Testis (tissue), 3 donors: ENCODE results near the gene KLHL7. TPM values are rescaled to one million over a fixed set of nuclear protein-coding genes. Genes with fewer than 3 reads are reported as not detected.

Experiments
- DNase-seq: peaks from one replicate; pipeline ENCODE4 v3.0.0-alpha.2; 2019
- H3K27ac ChIP-seq, 2 donors: fragments of 200-600 bp; sonication (generic); one replicate each; pipeline ENCODE4 v1.5.1; 2019
- H3K27me3 ChIP-seq: fragments of 200-600 bp; sonication (generic); one replicate; pipeline ENCODE4 v1.5.1; 2019
- H3K36me3 ChIP-seq: fragments of 200-600 bp; sonication (generic); one replicate; pipeline ENCODE4 v1.5.1; 2017; ENCODE audit warnings: low read depth; ENCODE audit errors: missing control alignments
- H3K4me1 ChIP-seq: fragments of 200-600 bp; sonication (generic); one replicate; pipeline ENCODE4 v1.5.1; 2019
- H3K4me3 ChIP-seq, 2 donors: fragments of 200-600 bp; sonication (generic); one replicate each; pipeline ENCODE4 v1.5.1; 2017 to 2019
- H3K9me3 ChIP-seq: fragments of 200-600 bp; sonication (generic); one replicate; pipeline ENCODE4 v1.5.1; 2017
- POLR2A ChIP-seq: fragments of 450-650 bp; IDR thresholded peaks from one replicate; pipeline ENCODE4 v1.6.1; 2017; ENCODE audit warnings: antibody characterized with exemption, mild to moderate bottlenecking, moderate library complexity
- WGBS, 2 donors: methylation state at CpG; one replicate each; pipeline ENCODE4 v1.1.5; 2018; 5-methylcytosine and 5-hydroxymethylcytosine counted together
- intact Hi-C: fragments of 100-400 bp; cut with DNase I; formaldehyde crosslinking; loops from one replicate; pipeline ENCODE4 v1.15.1; 2023; ENCODE audit warnings: low total_unique reads
- polyA plus RNA-seq: library from polyadenylated mRNA; stranded (reverse); fragments of 350-450 nt; fragmentation: Illumina TruSeq; extraction: RNeasy Lipid Tissue Mini Kit (QIAGEN cat#74804); gene quantifications from one replicate; pipeline ENCODE4 v1.2.3, GENCODE V29; 2014; ENCODE audit warnings: low read depth, low replicate concordance; ENCODE audit not compliant: insufficient read depth
- total RNA-seq, 2 donors: library from RNA; depleted of rRNA; stranded (reverse); fragments of >200 nt; gene quantifications; one replicate each; pipeline ENCODE4 v1.2.3, GENCODE V29; 2016
- TF ChIP-seq, protein P1 (sequence below), 3 experiments: fragments of 450-650 bp in 2 of 3; fragments of 200-600 bp in 1 of 3; sonication (generic) in 1 of 3; IDR thresholded peaks; one replicate each; pipeline ENCODE4 v1.5.1; 2016 to 2019; ENCODE audit warnings: antibody characterized with exemption in 3 of 3, mild to moderate bottlenecking in 2 of 3, moderate library complexity in 1 of 3

Gene KLHL7
- total and polyA plus RNA-seq, 3 donors from 2014 or later, result 85.3 to 135 (median 113) TPM

DNA sequence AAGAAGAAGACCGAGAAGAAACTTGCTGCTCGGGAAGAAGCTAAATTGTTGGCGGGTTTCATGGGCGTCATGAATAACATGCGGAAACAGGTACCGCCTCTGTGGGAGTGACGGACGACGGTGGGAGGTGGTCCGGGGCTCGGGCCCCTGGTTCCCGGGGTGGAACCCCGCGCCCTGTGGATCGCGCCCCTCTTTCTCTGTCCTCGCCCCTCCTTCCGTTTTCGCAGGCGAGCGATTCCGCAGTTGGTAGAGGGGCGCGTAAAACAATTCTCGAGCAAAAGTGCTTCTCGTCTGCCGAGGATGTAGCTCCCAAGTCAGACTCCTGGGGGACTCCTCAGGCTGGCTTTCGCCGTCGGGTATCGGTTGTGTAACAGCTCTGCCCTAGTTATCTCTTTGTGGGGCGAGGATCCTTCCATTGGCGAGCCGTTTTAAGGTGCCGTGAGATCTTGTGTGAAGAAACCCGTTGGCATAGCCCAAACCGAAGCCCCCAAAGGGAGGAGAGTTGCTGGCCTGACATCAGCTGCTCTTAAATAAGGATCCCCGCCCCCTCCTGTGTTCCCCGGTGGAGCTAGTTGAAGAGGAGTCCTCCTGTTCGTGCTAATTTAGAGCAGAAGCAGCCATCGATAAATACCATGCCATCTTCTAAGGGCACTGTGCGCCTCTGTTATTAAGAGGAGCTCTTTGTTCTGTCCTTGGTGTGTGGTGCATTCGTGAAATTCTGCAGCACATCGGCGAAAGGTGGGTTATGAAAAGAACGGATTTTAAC is 655 bp downstream of the KLHL7 start:
- H3K27me3 ChIP-seq, result no peaks in the 10 kb centered on the region
- H3K27ac ChIP-seq, result peak overlapping the region; percentile 92 to 95
- peak; percentile 75 for DNase-seq
- intact Hi-C loops, result loop anchor here (10.0 kb wide), 1 partner anchor 79 kb away; the partner anchor contains the start of gene NUP42
- WGBS, 2 donors, result 0 to 1% methylated on average over 45 to 46 of the region's 46 CpGs
- peaks cover 6% of the 10 kb centered on the region for H3K4me1 ChIP-seq
- H3K9me3 ChIP-seq, result no peaks in the 10 kb centered on the region
- no peak for TF ChIP-seq POLR2A
- TF ChIP-seq, protein P1, sequence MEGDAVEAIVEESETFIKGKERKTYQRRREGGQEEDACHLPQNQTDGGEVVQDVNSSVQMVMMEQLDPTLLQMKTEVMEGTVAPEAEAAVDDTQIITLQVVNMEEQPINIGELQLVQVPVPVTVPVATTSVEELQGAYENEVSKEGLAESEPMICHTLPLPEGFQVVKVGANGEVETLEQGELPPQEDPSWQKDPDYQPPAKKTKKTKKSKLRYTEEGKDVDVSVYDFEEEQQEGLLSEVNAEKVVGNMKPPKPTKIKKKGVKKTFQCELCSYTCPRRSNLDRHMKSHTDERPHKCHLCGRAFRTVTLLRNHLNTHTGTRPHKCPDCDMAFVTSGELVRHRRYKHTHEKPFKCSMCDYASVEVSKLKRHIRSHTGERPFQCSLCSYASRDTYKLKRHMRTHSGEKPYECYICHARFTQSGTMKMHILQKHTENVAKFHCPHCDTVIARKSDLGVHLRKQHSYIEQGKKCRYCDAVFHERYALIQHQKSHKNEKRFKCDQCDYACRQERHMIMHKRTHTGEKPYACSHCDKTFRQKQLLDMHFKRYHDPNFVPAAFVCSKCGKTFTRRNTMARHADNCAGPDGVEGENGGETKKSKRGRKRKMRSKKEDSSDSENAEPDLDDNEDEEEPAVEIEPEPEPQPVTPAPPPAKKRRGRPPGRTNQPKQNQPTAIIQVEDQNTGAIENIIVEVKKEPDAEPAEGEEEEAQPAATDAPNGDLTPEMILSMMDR (IDR thresholded peaks at IDR 0.05), result no peak
- peak overlapping the region; percentile 89 to 98 for H3K4me3 ChIP-seq
- no peaks in the 10 kb centered on the region for H3K36me3 ChIP-seq

DNA sequence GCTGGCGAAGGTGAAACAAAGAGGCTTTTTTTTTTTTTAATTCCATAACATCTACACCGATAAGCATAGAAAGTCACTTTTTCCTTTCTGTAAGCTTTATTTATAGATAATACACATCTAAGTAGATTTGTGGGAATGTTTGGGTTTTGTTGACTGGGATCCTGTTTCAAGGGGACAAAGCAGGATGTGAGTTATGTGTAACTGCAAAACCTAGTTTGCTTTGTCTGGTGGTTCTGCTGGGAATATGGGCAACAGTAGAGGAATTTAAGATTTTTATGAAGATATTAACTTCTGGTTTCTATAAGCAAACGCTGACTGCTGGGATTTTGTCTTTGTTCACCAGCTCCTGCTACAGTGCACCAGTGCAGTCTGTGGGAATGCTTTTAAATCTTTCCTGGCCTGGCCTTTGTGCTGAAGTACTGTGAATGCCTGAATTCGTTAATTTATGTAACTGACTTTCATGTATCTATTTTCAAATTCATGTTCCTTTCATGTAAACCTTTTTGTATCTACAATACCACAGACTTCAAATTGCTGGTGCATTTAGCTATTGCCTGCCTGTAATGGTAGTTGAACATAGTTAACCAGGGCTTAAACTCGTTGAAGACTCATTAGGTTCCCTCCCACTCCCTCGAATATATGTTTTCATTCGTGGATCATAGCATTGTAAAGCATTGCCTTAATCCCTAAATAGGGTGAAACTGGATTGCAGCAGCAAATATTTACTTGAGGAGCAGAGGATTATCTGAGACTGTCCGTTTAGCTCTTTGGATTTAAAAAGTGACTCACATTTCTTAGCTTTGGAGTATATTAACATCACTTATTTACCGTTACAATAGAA is 1.5 kb downstream of the KLHL7 start:
- intact Hi-C loops, result loop anchor here (10.0 kb wide), 1 partner anchor 78 kb away; the partner anchor contains the start of gene NUP42
- TF ChIP-seq, protein P1 (IDR thresholded peaks at IDR 0.05), result no peak
- no peak for TF ChIP-seq POLR2A

DNA sequence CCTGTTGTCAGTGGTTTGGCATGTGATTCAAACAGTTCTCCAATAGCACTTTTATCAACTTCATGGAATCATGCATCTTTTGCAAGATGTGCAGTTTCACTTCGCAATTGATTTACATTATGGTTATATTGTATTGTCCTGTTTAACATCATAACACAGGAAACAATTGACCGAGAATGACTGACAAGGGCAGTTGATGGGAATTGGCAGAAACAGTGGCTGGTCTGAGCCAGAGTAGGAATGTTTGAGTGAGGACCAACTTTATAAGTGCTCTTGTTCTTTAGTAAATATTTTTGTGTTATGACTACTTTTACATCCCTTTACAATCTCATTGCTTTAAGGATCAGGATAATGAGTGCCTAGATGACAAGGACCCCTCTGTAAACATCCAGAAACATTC is 2.2 kb downstream of the KLHL7 start:
- WGBS, 2 donors, result 51 to 58% methylated on average over 2 of the region's 2 CpGs

More for the DNA sequence above, 1.5 kb downstream of the KLHL7 start:
- Histone ChIP-seq H3K27me3 (no peaks in the 10 kb centered on the region), H3K4me1 (peaks cover 6% of the 10 kb centered on the region), H3K27ac (peak overlapping the region in 1 of 2 donors; percentile 95), H3K36me3 (no peaks in the 10 kb centered on the region), H3K4me3 (peak overlapping the region; percentile 89 to 98), H3K9me3 (no peaks in the 10 kb centered on the region)
- no peak for DNase-seq
- 18 to 22% methylated on average over 9 of the region's 9 CpGs for WGBS, 2 donors

GRCh38 chr7:23108995-23109394 is 3.4 kb downstream of the KLHL7 start:
- DNase-seq, result no peak
- Histone ChIP-seq H3K9me3 (no peaks in the 10 kb centered on the region), H3K36me3 (no peaks in the 10 kb centered on the region), H3K4me1 (peaks cover 6% of the 10 kb centered on the region), H3K4me3 (no peak overlapping the region), H3K27me3 (no peaks in the 10 kb centered on the region), H3K27ac (no peak overlapping the region)
- 91 to 94% methylated on average over 4 of the region's 4 CpGs for WGBS, 2 donors
- intact Hi-C loops, result loop anchor here (10.0 kb wide), 1 partner anchor 76 kb away; the partner anchor contains the start of gene NUP42
- no peak for TF ChIP-seq POLR2A
- TF ChIP-seq, protein P1 (IDR thresholded peaks at IDR 0.05), result no peak

More for the DNA sequence above, 2.2 kb downstream of the KLHL7 start:
- Histone ChIP-seq H3K4me1 (peaks cover 6% of the 10 kb centered on the region), H3K27ac (no peak overlapping the region), H3K9me3 (no peaks in the 10 kb centered on the region), H3K4me3 (peak overlapping the region in 1 of 2 donors; percentile 98), H3K27me3 (no peaks in the 10 kb centered on the region), H3K36me3 (no peaks in the 10 kb centered on the region)
- intact Hi-C loops, result loop anchor here (10.0 kb wide), 1 partner anchor 77 kb away; the partner anchor contains the start of gene NUP42
- TF ChIP-seq POLR2A, result no peak
- TF ChIP-seq, protein P1 (IDR thresholded peaks at IDR 0.05), result no peak
- DNase-seq, result no peak
